HG02943 (cell line): ENCODE data around the gene CAMSAP1.

Source experiments
- ATAC-seq: cut with Tn5 transposase; IDR thresholded peaks from one replicate; pipeline ENCODE4 v1.9.1; 2021; ENCODE audit warnings: mild to moderate bottlenecking, low read depth, moderate library complexity; ENCODE audit not compliant: unreplicated experiment

The CAMSAP1 gene

DNA sequence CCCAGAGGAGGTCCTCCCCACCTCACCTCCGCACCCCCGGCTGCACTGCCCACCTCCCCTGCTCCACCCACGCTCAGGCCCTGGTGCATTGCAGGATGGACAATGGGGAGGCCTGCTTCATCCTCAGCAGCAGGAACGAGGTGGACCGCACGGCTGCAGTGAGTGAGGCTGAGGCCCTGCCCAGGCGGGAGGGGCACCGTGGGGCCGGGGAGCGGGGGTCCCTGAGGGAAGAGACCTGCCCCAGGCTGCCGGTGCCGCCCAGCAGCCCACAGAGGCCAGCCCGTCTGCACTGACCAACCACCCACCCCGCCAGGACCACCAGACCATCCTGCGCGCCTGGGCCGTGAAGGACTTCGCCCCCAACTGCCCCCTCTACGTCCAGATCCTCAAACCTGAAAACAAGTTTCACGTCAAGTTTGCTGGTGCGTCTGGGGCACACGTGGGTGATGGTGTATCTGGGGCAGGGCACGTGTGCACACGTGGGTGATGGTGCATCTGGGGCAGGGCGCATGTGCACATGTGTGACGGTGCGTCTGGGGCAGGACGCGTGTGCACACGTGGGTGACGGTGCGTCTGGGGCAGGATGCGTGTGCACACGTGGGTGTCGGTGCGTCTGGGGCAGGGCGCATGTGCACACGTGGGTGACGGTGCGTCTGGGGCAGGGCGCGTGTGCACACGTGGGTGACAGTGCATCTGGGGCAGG is 138.7 kb downstream of the CAMSAP1 start:
- no peak for ATAC-seq

DNA sequence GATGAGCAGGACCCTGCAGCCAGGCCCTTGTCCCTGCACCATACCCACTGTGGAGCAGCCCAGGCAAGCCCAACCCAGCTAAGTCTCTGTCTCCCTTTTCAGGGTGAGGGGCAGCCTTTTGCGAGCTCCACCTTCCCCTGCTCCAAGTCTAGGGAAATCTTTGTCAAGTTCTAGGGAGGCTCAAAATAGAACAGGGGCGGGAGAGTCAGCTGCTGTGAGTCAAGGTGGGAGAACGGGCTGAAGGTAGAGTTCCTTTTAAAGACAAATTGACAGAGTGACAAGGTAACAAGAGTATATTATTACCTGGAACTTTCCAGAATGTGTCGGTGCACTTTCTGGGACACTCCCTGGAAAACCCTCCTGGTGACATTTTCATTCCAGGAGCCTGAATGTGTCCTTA is 140.6 kb downstream of the CAMSAP1 start:
- ATAC-seq: no peak

DNA sequence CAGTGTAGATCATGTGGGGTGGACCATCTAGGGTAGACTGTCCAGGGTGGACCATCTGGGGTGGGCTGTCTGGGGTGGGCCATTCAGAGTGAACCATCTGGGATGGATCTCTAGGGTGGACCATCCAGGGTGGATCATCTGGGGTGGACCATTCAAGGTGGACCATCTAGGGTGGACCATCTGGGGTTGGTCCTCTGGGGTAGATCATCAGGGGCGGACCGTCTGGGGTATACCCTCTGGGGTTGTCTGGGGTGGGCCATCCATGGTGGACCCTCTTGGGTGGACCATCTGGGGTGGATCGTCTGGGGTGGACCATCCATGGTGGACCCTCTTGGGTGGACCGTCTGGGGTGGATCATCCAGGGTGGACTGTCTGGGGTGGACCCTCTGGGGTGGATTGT is 141.1 kb downstream of the CAMSAP1 start:
- no peak for ATAC-seq

DNA sequence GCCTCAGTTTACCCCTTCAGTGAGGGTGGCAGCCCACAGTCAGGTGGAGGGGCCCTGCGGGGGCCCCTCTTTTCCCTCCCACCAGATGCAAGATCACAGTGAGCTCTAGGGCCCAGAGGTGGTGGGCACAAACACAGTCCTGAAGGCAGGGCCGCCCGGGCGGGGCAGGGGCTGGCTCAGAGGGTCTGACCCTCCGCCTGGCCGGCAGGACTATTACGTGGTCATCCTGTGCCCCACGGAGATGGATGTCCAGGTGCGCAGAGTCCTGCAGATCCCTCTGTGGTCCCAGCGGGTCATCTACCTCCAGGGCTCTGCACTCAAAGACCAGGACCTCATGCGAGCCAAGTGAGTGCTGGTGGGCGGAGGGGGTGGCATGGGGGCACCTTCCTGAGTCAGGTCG is 141.9 kb downstream of the CAMSAP1 start:
- ATAC-seq: no peak

DNA sequence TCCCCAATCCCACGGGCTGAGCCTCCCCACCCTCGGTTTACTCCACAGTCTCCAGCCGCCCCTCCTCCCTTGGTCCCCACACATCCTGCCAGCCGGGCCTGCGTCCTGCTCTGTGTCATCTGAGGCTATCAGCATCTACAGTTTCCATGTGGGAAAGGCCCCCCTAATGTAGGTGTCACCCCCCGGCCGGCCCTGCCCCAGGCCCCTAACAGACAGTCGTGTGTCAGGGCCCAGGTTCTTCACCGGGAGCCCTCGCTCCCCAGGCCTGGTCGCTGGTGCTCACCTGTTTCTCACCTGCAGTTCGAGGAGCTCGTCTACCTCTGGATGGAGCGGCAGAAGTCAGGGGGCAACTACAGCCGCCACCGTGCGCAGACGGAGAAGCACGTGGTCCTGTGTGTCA is 142.6 kb downstream of the CAMSAP1 start:
- no peak for ATAC-seq

DNA sequence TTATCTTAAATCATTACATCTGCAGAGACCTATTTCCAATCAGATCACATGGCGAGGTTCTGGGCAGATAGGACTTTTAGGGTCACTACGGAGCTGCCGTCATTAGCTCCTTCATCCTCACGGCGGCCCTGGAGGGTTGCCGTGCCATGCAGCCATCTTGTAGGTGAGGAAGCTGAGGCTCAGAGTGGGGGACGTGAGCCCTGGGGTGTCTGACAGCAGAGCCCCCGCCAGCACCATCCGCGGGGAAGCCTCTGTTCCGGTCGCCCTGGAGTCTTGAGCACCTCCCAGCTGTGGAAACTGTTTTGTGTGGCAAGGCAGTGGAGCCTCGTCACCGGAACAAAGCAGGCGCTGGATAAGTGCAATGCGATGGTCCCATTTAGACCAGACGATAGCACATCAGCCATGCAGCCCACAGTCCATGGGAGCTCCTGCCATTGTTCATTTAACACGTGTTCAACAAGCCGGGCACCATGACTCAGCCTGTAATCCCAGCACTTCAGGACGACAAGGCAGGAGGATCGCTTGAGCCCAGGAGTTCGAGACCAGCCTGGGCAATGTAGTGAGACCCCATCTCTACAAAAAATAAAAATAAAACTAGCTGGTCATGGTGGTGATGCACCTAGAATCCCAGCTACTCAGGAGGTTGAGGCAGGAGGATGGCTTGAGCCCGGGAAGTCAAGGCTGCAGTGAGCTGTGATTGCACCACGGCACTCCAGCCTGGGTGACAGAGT is 143.5 kb downstream of the CAMSAP1 start:
- ATAC-seq: no peak

DNA sequence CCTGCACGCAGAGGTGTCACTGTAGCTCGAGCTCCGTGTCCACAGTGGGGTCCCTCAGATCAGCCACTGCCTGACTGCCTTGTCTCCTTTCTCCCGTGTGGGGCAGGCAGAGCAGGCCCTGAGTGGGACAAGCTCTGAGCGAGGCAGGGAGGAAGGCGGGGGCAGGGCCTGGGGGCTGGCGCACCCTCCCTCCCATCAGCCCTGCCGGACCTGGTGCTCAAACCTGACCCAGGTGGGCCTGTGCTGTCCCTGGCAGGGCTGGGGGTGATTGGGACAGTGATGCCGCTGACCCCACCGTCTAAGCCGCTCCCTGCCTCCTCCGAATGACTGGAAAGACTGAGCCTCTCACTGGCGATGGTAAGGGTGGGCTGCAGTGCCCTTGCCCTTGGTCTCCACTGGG is 144.4 kb downstream of the CAMSAP1 start:
- no peak for ATAC-seq

DNA sequence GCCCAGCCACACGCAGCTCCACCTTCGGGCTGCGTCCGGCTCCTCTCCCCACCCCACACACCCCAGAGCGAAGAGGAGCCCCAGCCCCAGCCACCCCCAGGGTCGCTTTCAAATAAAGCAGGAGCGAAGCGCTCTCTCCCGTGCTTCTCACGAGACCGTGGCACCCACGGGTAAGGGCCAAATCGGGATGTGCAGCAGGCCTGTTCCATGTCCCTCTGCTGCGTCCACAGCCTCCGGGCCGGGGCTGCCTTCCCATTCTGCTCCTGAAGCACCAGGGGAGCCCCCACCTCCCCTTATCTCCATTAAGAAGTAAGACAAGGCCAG is 145.5 kb downstream of the CAMSAP1 start:
- no peak for ATAC-seq

DNA sequence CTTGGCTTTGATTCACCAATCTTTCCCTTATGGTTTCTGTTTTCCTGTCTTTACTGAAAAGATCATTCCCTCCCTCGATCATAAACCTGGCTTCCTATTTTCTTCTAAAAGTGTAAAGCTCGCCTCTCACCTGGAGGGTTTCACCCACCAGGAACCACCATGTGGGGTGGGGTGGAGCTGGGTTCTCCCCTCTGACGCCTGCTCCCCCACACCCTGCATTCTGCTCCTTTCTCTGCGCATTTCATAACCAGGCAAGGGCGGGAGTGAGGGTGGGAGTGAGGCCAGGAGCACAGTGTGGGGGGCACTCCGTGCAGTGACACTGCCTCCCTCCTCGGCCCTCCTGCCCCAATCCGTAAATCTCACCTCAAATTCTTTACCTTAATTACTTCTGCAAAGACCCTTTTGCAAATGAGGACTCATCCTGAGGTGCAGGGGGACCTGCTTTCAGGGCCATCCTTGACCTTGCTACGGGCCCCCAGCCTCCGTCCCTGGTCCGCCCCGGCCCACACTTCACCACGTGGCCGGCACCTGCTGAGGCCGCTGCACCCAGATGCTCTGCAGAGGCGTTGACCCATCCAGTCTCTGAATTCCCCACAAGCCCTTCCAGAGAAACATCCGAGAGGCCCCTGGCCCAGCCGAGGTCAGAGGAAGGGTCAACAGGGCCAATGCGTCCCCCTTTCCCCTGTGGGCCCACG is 146.0 kb downstream of the CAMSAP1 start:
- no peak for ATAC-seq

DNA sequence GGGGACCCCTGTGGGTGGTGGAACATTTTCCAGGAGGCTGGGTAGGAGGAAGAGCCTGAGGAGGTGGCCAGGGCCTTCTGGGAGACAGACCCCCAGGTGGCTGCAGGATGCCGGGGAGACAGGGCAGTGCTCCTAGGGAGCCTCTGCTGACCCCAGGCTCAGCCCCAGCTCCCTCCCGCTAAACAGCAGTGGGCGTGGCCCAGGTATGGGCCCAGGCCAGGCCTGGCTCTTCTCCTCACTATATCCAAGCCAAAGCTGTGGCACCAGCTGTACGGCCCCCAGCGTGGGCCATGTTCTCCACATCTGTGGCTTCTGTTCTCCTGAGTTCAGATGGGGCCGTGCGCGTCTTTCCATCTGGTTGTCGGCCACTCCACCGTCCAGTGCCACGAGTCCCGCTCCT is 146.9 kb downstream of the CAMSAP1 start:
- ATAC-seq: no peak

DNA sequence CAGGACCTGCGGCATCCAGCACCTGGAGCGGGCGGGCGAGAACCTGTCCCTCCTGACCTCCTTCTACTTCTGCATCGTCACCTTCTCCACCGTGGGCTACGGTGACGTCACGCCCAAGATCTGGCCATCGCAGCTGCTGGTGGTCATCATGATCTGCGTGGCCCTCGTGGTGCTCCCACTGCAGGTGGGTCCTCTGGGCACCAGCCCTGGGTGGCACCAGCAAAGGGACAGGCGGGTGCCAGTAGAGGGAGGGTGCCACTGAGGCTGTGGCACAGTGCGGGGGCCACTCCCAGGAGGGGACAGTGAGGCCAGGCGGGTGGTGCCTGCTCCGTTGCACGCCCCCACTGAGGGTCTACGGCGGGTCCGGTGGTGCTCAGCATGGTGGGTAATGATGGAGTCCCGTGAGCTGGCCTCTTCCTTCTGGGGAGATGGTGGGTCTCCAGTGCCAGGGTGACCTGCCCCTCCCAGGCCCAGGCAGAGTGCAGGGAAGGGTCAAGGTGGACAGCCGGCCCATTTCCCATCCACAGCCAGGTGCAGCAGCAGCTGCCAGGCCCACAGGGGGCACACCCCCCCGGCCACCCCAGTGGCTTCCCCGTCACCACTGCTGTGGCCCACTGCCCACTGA is 147.6 kb downstream of the CAMSAP1 start:
- no peak for ATAC-seq

DNA sequence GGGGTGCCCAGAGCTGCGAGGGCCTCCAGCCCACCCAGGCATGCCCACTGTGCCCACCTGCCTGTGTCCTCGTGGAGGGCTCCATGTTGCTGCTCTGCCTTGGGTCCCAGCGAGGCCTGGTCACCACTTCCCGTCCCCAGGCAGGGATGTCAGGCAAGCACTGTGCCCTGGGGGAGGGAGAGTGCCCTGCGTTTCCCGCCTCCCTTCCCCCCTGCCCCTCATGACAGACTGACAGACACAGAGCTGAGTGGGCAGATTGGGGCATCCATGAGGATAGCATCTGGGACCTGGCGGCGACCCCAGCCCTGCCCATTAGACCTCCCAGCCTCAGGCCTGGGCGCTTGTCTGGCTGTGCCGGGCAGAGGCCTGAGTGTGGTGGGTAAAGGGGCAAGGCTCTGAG is 148.5 kb downstream of the CAMSAP1 start:
- no peak for ATAC-seq
